Melanocyte of skin (primary cell): Measurements from ENCODE around the gene DOCK6. TPM values are rescaled to one million over a fixed set of nuclear protein-coding genes. Genes with fewer than 3 reads are reported as not detected.

ENCODE experiments used
- total RNA-seq, 2 donors: library from RNA; depleted of rRNA; stranded (reverse); fragments of >200 nt; gene quantifications; 2 replicates each; pipeline ENCODE4 v1.2.3, GENCODE V29; 2012

DOCK6 gene, protein sequence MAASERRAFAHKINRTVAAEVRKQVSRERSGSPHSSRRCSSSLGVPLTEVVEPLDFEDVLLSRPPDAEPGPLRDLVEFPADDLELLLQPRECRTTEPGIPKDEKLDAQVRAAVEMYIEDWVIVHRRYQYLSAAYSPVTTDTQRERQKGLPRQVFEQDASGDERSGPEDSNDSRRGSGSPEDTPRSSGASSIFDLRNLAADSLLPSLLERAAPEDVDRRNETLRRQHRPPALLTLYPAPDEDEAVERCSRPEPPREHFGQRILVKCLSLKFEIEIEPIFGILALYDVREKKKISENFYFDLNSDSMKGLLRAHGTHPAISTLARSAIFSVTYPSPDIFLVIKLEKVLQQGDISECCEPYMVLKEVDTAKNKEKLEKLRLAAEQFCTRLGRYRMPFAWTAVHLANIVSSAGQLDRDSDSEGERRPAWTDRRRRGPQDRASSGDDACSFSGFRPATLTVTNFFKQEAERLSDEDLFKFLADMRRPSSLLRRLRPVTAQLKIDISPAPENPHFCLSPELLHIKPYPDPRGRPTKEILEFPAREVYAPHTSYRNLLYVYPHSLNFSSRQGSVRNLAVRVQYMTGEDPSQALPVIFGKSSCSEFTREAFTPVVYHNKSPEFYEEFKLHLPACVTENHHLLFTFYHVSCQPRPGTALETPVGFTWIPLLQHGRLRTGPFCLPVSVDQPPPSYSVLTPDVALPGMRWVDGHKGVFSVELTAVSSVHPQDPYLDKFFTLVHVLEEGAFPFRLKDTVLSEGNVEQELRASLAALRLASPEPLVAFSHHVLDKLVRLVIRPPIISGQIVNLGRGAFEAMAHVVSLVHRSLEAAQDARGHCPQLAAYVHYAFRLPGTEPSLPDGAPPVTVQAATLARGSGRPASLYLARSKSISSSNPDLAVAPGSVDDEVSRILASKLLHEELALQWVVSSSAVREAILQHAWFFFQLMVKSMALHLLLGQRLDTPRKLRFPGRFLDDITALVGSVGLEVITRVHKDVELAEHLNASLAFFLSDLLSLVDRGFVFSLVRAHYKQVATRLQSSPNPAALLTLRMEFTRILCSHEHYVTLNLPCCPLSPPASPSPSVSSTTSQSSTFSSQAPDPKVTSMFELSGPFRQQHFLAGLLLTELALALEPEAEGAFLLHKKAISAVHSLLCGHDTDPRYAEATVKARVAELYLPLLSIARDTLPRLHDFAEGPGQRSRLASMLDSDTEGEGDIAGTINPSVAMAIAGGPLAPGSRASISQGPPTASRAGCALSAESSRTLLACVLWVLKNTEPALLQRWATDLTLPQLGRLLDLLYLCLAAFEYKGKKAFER (N-terminal part only)
- total RNA-seq: 1 to 10 TPM; 5.7 to 7.6 TPM

DNA sequence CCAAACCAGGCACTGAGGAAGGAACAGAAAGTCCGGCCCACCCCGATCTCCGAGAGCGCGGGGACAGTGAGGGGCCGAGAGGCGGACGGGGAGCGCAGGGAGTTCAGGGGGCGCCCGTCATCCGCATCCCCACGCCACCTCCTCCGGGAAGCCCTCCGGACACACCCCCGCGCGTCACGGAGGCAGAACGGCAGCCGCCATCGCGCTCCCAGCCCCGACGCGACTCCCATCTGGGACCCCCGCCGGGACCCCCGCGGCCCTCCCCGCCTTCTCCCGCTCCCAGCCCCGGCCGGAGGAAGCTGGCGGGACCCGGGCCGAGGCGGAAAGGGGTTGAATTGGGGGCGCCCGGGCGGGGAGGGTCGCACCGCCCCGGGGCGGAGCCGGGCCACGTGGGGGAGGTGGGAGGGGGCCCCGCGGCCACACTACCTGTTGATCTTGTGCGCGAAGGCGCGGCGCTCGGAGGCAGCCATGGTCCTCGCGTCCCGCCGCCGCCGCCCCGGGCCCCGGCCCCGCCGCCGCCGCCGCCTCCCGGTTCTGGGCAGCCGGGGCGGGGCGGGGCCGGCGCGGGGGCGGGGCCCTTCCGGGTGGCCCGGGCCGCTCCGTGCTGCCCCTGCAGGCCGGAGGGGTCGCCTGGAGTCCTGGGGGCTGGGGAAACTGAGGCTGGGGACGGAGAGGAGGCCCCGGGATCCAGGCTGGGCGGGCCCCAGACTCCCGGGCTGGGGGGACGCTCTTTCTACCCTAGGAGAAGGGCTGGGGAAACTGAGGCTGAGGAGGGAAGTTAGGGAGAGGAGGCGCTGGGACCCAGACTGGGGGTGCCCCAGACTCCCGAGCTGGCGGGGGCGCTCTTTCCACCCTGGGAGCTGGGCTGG is at the start of gene DOCK6:
DOCK6 (minus strand) TSS at position 554 of the 869 bp plus-strand sequence; CDS start at position 470, 84 bp downstream.

DNA sequence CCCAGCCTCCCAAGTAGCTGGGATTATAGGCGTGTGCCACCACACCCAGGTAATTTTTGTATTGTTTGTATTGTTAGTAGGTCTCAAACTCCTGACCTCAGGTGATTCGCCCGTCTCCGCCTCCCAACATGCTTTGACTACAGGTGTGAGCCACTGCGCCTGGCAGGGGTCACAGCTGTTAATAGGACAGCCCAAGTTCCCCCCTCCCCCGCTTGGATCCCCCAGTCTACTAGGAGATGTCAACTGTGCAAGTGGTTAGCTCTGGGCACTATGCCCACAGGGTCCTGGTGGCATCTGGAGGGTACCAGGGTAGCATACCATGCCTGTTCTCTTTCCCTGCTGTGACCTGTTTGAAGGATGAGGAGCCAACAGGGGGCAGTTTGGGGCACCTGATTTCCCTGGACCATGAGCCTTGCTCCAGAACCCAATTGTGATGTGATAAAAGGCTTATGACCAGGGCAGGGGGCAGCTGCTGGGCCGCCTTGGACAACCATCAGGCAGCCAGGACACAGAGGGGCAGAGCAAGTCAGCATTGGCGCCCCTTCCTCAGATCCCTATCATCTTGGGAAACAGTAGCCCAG is 33.4 kb upstream of the DOCK6 start, which contains the start of gene TSPAN16:
TSPAN16 (plus strand) TSS at position 496 of the 581 bp plus-strand sequence. CDS start 138 bp downstream, outside the sequence.

DNA sequence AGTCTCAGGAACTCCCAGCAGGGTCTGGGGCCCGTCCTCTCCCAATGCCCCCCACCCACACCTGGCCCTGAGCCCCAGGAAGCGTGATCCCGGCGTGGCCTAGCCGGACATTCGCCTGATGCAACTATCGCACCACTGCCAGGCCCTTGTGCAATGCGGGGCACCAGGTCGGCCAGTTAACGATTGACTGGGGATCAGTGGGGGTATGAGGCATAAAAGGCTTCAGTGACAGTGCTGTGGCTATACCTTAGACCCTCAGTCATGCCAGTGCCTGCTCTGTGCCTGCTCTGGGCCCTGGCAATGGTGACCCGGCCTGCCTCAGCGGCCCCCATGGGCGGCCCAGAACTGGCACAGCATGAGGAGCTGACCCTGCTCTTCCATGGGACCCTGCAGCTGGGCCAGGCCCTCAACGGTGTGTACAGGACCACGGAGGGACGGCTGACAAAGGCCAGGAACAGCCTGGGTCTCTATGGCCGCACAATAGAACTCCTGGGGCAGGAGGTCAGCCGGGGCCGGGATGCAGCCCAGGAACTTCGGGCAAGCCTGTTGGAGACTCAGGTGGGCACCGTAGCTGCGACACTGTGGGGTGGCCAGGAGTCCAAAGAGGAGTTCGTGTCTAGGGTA is 22.8 kb downstream of the DOCK6 start, which contains the start of gene ANGPTL8:
ANGPTL8 (plus strand) TSS at position 243 of the 624 bp plus-strand sequence; CDS start at position 262, 19 bp downstream.

DNA sequence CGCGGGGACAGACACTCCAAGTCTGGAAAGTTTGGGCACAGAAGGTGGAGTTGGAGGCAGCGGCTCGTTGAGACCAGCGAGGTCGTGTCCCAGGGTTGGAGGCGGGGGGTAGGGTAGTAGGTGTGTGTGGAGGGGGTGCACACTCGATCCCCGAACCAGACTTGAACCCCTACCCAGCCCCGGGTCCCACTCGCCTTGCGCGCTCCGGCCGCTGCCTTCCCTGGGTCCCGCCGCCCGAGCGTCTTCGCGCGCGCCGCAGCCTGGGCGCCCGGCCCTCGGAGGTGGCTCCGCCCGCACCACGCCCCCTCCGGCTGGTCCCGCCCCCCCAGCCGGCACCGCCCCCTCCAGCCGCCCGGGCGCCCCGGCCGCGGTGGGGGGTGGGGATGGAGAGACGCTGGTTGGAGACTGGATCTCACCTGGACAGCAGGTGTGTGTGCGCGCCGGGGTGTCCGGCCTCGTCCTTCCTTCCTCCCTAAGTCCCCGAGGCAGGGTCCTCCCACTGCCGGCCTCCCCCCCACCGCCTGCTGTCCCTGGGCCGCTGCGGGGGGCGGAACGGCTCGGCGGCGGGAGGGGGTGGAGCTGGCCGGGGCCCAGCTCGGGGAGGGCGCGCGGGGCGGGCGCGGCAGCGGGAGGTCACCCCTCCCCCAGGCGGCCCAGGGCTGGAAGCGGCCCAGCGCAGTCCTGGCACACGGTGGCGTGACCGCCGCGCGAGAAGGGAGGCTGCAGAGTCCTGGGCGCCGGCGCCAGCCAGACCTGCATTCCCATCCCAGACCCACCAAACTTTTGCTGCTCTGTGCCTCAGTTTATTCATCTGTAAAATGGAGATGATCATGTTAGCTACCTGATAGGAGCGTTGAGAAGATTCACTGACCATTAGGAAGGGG is 64.8 kb downstream of the DOCK6 start, which contains the start of gene KANK2:
KANK2 (minus strand) TSS at position 255 of the 884 bp plus-strand sequence. CDS start 3,034 bp downstream, outside the sequence.

DNA sequence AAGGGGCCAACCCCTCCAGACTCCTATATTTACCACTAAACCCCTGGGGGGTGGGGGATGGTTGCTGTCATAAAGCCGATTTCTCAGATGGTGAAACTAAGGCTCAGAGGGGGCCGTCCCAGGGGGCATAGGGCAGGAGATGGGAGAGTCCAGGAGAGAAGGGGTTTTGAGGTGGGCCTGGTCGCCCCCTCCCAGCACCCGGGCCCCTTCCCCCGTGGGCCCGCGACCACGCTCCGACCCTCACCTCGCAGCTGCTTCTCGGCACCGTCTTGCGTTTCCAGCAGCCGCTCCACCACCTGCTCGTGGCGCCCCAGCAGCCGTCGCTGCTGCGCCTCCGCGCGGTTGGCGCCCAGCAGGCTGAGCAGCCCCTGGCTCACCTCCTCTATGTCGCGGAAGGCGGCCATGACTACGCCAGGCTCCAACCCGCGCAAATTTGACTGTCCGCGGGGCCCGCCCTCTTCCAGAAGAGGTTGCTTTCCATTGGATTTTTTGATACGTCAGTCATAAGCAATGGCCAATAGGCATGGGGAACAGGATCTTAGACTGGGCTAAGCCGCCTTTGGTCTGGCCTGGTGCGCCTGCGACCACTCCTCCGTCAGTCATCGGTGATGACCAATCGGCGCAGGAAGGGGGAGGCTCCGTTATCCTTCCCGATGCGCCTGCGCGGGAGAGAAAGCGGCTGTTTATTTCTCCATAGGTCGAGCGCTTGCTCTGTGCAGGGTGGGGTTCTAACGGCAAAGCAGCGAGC is 106.8 kb downstream of the DOCK6 start, which contains the start of gene SPC24:
SPC24 (minus strand) TSS at position 410 of the 748 bp plus-strand sequence; CDS start at position 404, 6 bp downstream.

Other genes with a start within 250 kb of the DOCK6 start
- 100 to 1,000 TPM; 234 to 270 TPM for gene LDLR, start 173.1 kb downstream of the DOCK6 start, total RNA-seq
- gene SPC24, start 106.7 kb downstream of the DOCK6 start, total RNA-seq: 10 to 100 TPM; 28.6 to 55.9 TPM
- 10 to 100 TPM; 66.1 to 70.9 TPM for gene KANK2, start 65.0 kb downstream of the DOCK6 start, total RNA-seq
- not detected for gene ANGPTL8, start 22.9 kb downstream of the DOCK6 start, total RNA-seq
- not detected for gene TSPAN16, start 33.6 kb upstream of the DOCK6 start, total RNA-seq
- gene RAB3D, start 77.1 kb upstream of the DOCK6 start, total RNA-seq: 1 to 10 TPM; 4.1 to 6.3 TPM
- 100 to 1,000 TPM in 1 of 2 donors, 10 to 100 TPM in 1; 99.9 to 142 TPM for gene TMEM205, start 83.7 kb upstream of the DOCK6 start, total RNA-seq
- 1 to 10 TPM; 4.7 to 9.6 TPM for gene CCDC159, start 84.0 kb upstream of the DOCK6 start, total RNA-seq
- 1 to 10 TPM; 6.5 to 6.7 TPM for gene PLPPR2, start 92.9 kb upstream of the DOCK6 start, total RNA-seq
- 1 to 10 TPM; 1.3 to 1.4 TPM for gene SWSAP1, start 112.1 kb upstream of the DOCK6 start, total RNA-seq
- 1 to 10 TPM; 7.6 to 8.0 TPM for gene EPOR, start 121.8 kb upstream of the DOCK6 start, total RNA-seq
- 1 to 10 TPM; 1.3 to 2.4 TPM for gene RGL3, start 156.8 kb upstream of the DOCK6 start, total RNA-seq
- not detected for gene ODAD3, start 172.6 kb upstream of the DOCK6 start, total RNA-seq
- gene PRKCSH, start 173.1 kb upstream of the DOCK6 start, total RNA-seq: 100 to 1,000 TPM in 1 of 2 donors, 10 to 100 TPM in 1; 74.7 to 119 TPM
- not detected for gene ELAVL3, start 218.5 kb upstream of the DOCK6 start, total RNA-seq
- 1 to 10 TPM; 2.4 to 3.0 TPM for gene ZNF653, start 243.3 kb upstream of the DOCK6 start, total RNA-seq